ENCODE measurements around the gene SLC13A4. TPM values are rescaled to one million over a fixed set of nuclear protein-coding genes. Genes with fewer than 3 reads are reported as not detected.

SLC13A4 gene
- total RNA-seq, 1 donor from 2014 or later, result not detected

DNA sequence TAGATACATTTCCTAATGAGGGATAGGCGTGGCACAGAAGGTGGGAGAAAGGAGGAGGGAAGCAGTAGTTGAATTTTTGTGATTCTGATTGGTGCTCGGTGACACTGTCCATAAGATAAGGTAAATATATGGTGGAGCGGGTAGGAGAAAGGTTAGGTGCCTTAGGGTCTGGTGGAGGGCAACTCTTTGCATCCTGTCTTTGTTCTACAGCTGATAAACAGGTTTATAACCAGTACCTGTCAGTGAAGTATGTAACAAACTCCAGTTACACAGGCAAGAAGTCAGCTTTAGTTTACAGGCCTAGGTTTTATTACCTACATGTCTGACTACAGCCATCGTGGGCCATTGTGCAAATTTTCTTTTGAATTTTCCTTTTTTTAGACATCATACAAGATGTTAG lies 31.5 kb upstream of the SLC13A4 start:
- Mint-ChIP-seq H3K27ac (ENCODE audit: unreplicated experiment) (no peak overlapping the region), H3K36me3 (ENCODE audit: low read depth, unreplicated experiment) (no peaks in the 10 kb centered on the region), H3K4me3 (ENCODE audit: unreplicated experiment) (no peak overlapping the region), H3K27me3 (ENCODE audit: unreplicated experiment) (no peaks in the 10 kb centered on the region), H3K9me3 (ENCODE audit: unreplicated experiment) (no peaks in the 10 kb centered on the region), H3K4me1 (ENCODE audit: unreplicated experiment) (peaks cover 35% of the 10 kb centered on the region)
- no peak for DNase-seq (ENCODE audit: low spot score)
- TF ChIP-seq CTCF (IDR thresholded peaks at IDR 0.05; ENCODE audit: unreplicated experiment), result no peak

GRCh38 chr7:135758531-135758932 lies 30.5 kb upstream of the SLC13A4 start:
- Mint-ChIP-seq H3K36me3 (ENCODE audit: low read depth, unreplicated experiment) (peaks cover 4% of the 10 kb centered on the region), H3K27ac (ENCODE audit: unreplicated experiment) (no peak overlapping the region), H3K9me3 (ENCODE audit: unreplicated experiment) (no peaks in the 10 kb centered on the region), H3K4me3 (ENCODE audit: unreplicated experiment) (no peak overlapping the region), H3K27me3 (ENCODE audit: unreplicated experiment) (no peaks in the 10 kb centered on the region), H3K4me1 (ENCODE audit: unreplicated experiment) (peaks cover 35% of the 10 kb centered on the region)
- no peak for DNase-seq (ENCODE audit: low spot score)
- TF ChIP-seq CTCF (IDR thresholded peaks at IDR 0.05; ENCODE audit: unreplicated experiment), result no peak

DNA sequence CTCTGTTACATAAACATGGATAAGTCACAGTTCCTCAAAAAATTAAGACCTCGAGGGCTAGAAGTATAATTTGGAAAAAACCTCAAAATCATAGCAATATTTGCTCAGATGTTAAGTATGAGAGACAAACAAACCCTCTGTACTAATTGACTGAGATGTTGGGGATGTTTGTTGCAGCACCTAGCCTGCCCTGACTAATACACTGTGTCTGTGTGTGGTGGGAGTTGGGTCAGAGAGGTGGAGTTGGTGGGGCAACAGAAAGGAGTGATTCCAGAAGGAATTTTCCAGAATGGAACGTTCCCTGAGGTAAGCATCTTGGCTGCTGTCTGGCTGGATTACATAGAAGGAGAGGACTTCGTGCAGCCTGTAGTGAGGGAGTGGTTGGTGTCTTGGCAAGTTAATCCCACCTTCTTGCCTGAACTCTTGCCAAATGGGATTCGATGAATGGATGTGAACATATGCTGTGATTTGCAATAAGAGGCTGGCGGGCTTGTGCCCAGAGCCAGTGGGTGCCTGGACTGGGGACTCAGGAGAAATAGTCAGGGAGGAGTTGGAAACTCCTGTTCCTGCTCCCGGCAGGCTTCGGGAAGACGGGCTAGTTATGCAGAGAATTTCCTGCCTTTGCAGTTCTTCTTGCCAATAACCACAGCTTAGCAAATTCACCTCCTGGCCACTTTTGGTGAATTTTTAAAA lies 29.9 kb upstream of the SLC13A4 start:
- no peak overlapping the region for H3K27ac Mint-ChIP-seq (ENCODE audit: unreplicated experiment)

GRCh38 chr7:135756191-135756590 lies 28.2 kb upstream of the SLC13A4 start:
- Mint-ChIP-seq H3K4me1 (ENCODE audit: unreplicated experiment) (peaks cover 17% of the 10 kb centered on the region), H3K4me3 (ENCODE audit: unreplicated experiment) (no peak overlapping the region), H3K27me3 (ENCODE audit: unreplicated experiment) (no peaks in the 10 kb centered on the region), H3K27ac (ENCODE audit: unreplicated experiment) (no peak overlapping the region), H3K9me3 (ENCODE audit: unreplicated experiment) (no peaks in the 10 kb centered on the region), H3K36me3 (ENCODE audit: low read depth, unreplicated experiment) (peaks cover 4% of the 10 kb centered on the region)
- no peak for DNase-seq (ENCODE audit: low spot score)
- no peak for TF ChIP-seq CTCF (IDR thresholded peaks at IDR 0.05; ENCODE audit: unreplicated experiment)

More for the DNA sequence above, 29.9 kb upstream of the SLC13A4 start:
- Mint-ChIP-seq H3K4me1 (ENCODE audit: unreplicated experiment) (peaks cover 34% of the 10 kb centered on the region), H3K36me3 (ENCODE audit: low read depth, unreplicated experiment) (peaks cover 4% of the 10 kb centered on the region), H3K27me3 (ENCODE audit: unreplicated experiment) (no peaks in the 10 kb centered on the region), H3K4me3 (ENCODE audit: unreplicated experiment) (no peak overlapping the region), H3K9me3 (ENCODE audit: unreplicated experiment) (no peaks in the 10 kb centered on the region)
- no peak for DNase-seq (ENCODE audit: low spot score)
- no peak for TF ChIP-seq CTCF (IDR thresholded peaks at IDR 0.05; ENCODE audit: unreplicated experiment)

DNA sequence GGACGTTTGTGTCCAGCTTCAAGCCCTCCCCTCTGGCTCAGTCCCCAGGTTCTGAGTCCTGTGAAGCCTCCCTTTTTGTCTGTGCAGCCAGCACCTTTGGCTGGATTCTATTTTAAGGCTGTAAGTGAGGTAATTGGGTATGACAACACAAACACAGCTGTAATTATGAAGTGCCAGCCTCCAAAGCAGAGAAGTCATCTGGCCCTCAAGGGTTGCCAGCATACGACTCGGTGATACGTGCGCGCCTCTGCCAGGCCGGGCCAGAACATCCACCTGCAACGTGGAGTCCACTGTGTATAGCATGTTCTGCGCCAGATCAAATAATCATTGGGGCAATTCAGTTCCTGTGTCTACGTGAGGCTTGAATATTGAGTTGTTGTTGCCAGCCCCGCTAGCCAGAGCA lies 27.4 kb upstream of the SLC13A4 start:
- Mint-ChIP-seq H3K4me3 (ENCODE audit: unreplicated experiment) (no peak overlapping the region), H3K27ac (ENCODE audit: unreplicated experiment) (no peak overlapping the region), H3K36me3 (ENCODE audit: low read depth, unreplicated experiment) (peaks cover 4% of the 10 kb centered on the region), H3K9me3 (ENCODE audit: unreplicated experiment) (no peaks in the 10 kb centered on the region), H3K4me1 (ENCODE audit: unreplicated experiment) (peaks cover 16% of the 10 kb centered on the region), H3K27me3 (ENCODE audit: unreplicated experiment) (no peaks in the 10 kb centered on the region)
- no peak for DNase-seq (ENCODE audit: low spot score)
- no peak for TF ChIP-seq CTCF (IDR thresholded peaks at IDR 0.05; ENCODE audit: unreplicated experiment)
